HCT116 (cell line): ENCODE results near the gene KCTD17. TPM values are rescaled to one million over a fixed set of nuclear protein-coding genes. Genes with fewer than 3 reads are reported as not detected.

Experiments used
- ATAC-seq: fragments of 200-7000 bp; cut with Tn5 transposase; 2 replicates; pipeline ENCODE4 v1.9.1; 2020; ENCODE audit warnings: mild to moderate bottlenecking, moderate library complexity
- BruUV-seq: library from RNA; stranded (reverse); fragments of 400-500 nt; replicated peaks from 2 replicates; lab custom pipeline; 2021; lab: Mats Ljungman, UMichigan
- CTCF ChIA-PET: fragments of 300-600 bp; sonication (Branson Sonifier 250); formaldehyde crosslinking; loops from one replicate; lab custom pipeline; 2021; ENCODE audit warnings: antibody characterized with exemption; lab: Charles Lee
- POLR2A ChIA-PET: fragments of 300-600, 350-600 bp; sonication (Branson Sonifier 250); formaldehyde crosslinking; loops from one replicate; lab custom pipeline; 2021; ENCODE audit warnings: antibody characterized with exemption; lab: Charles Lee
- RAD21 ChIA-PET, 2 experiments: fragments of 300-600 bp; sonication (Branson Sonifier 250); formaldehyde crosslinking; loops; one replicate each; lab custom pipeline; 2023; ENCODE audit warnings: low total read pairs in 2 of 2; ENCODE audit not compliant: uncharacterized antibody in 2 of 2, unreplicated experiment in 2 of 2, low non-redundant PET in 1 of 2; lab: Charles Lee
- DNase-seq: peaks from one replicate; pipeline ENCODE4 v3.0.0-alpha.2; 2010; ENCODE audit warnings: low read depth, low spot score
- H2AFZ ChIP-seq: fragments of 200-600 bp; shearing (Covaris generic), sonication (generic); 2 replicates; pipeline ENCODE4 v1.6.1; 2017; ENCODE audit warnings: low read depth, mixed run types, mixed read lengths, antibody characterized with exemption, low read length; ENCODE audit not compliant: poor library complexity, severe bottlenecking
- H3K27ac ChIP-seq: 2 replicates; pipeline ENCODE4 v1.5.1; 2012; ENCODE audit warnings: low read depth, low read length
- H3K27me3 ChIP-seq: fragments of 200-600 bp; sonication (generic); 2 replicates; pipeline ENCODE4 v1.6.1; 2016; ENCODE audit warnings: mixed run types, low read length, mixed read lengths; ENCODE audit not compliant: insufficient read depth
- H3K36me3 ChIP-seq, 2 experiments: fragments of 200-500 bp in 1 of 2; fragments of 200-600 bp in 1 of 2; sonication (Bioruptor generic) in 1 of 2; sonication (generic) in 1 of 2; 2 replicates each; pipeline versions ENCODE4 v1.5.1 to v1.6.1; 2014 to 2016; ENCODE audit warnings: low read length in 2 of 2, inconsistent platforms in 1 of 2, mixed read lengths in 1 of 2, mixed run types in 1 of 2; ENCODE audit not compliant: insufficient read depth in 2 of 2, control insufficient read depth in 1 of 2
- H3K4me1 ChIP-seq, 2 experiments: fragments of 200-600 bp in 1 of 2; sonication (generic) in 1 of 2; 2 replicates each; pipeline versions ENCODE4 v1.5.1 to v1.6.1; 2012 to 2017; ENCODE audit warnings: low read length in 2 of 2, inconsistent platforms in 1 of 2, mild to moderate bottlenecking in 1 of 2, mixed read lengths in 1 of 2, mixed run types in 1 of 2, moderate library complexity in 1 of 2; ENCODE audit not compliant: insufficient read depth in 2 of 2, control insufficient read depth in 1 of 2
- H3K4me2 ChIP-seq: fragments of 200-600 bp; sonication (generic); 2 replicates; pipeline ENCODE4 v1.6.1; 2017; ENCODE audit warnings: mixed run types, low read length, mixed read lengths
- H3K4me3 ChIP-seq, 2 experiments: fragments of 200-600 bp in 1 of 2; sonication (generic) in 1 of 2; replicated peaks in 1 of 2; 2 replicates each; pipeline ENCODE4 v1.5.1; 2011 to 2016; ENCODE audit warnings: low read length in 2 of 2, control low read depth in 1 of 2, low read depth in 1 of 2, mild to moderate bottlenecking in 1 of 2, mixed read lengths in 1 of 2, mixed run types in 1 of 2
- H3K79me2 ChIP-seq: fragments of 200-600 bp; sonication (generic); 2 replicates; pipeline ENCODE4 v1.6.1; 2017; ENCODE audit warnings: mild to moderate bottlenecking, mixed run types, low read length, moderate library complexity, mixed read lengths; ENCODE audit not compliant: insufficient read depth
- H3K9ac ChIP-seq: fragments of 200-600 bp; sonication (generic); 2 replicates; pipeline ENCODE4 v1.6.1; 2016; ENCODE audit warnings: low read length, mixed read lengths
- H3K9me2 ChIP-seq: fragments of 200-600 bp; sonication (generic), shearing (Covaris generic); 2 replicates; pipeline ENCODE4 v1.6.1; 2017; ENCODE audit warnings: mixed run types, mild to moderate bottlenecking, moderate library complexity; ENCODE audit not compliant: insufficient read depth
- H3K9me3 ChIP-seq, 2 experiments: fragments of 200-500 bp in 1 of 2; fragments of 200-600 bp in 1 of 2; sonication (Bioruptor generic) in 1 of 2; sonication (generic) in 1 of 2; 2 replicates each; pipeline ENCODE4 v1.6.1; 2014 to 2017; ENCODE audit warnings: low read length in 2 of 2, mixed read lengths in 2 of 2, inconsistent platforms in 1 of 2, low read depth in 1 of 2, mild to moderate bottlenecking in 1 of 2, mixed run types in 1 of 2, moderate library complexity in 1 of 2; ENCODE audit not compliant: control insufficient read depth in 1 of 2, insufficient read depth in 1 of 2
- H4K20me1 ChIP-seq: fragments of 200-600 bp; sonication (generic), shearing (Covaris generic); 2 replicates; pipeline ENCODE4 v1.6.1; 2017; ENCODE audit warnings: mixed run types, mild to moderate bottlenecking, moderate library complexity; ENCODE audit not compliant: insufficient read depth
- CBX3 ChIP-seq: IDR thresholded peaks from 2 replicates; pipeline ENCODE4 v1.6.1; 2012; ENCODE audit warnings: low read depth
- CEBPB ChIP-seq: IDR thresholded peaks from 2 replicates; pipeline ENCODE4 v1.6.1; 2012; ENCODE audit warnings: low read depth
- EGR1 ChIP-seq: IDR thresholded peaks from 2 replicates; pipeline ENCODE4 v1.6.1; 2012; ENCODE audit warnings: low read depth
- ELF1 ChIP-seq: IDR thresholded peaks from 2 replicates; pipeline ENCODE4 v1.6.1; 2012; ENCODE audit warnings: low read depth, borderline replicate concordance
- JUND ChIP-seq: IDR thresholded peaks from 2 replicates; pipeline ENCODE4 v1.6.1; 2012
- POLR2A ChIP-seq: IDR thresholded peaks from 2 replicates; pipeline ENCODE4 v1.7.0; 2011; ENCODE audit warnings: borderline replicate concordance; ENCODE audit not compliant: insufficient read depth, insufficient read length; ENCODE audit errors: extremely low read depth
- RAD21 ChIP-seq: IDR thresholded peaks from 2 replicates; pipeline ENCODE4 v1.6.1; 2012; ENCODE audit warnings: low read depth, mild to moderate bottlenecking
- SRF ChIP-seq: IDR thresholded peaks from 2 replicates; pipeline ENCODE4 v1.6.1; 2012; ENCODE audit warnings: low read depth
- TCF7L2 ChIP-seq: IDR thresholded peaks from 2 replicates; pipeline ENCODE4 v1.7.0; 2011; ENCODE audit warnings: borderline replicate concordance, inconsistent platforms; ENCODE audit not compliant: insufficient read depth, insufficient read length; ENCODE audit errors: extremely low read depth
- YY1 ChIP-seq: IDR thresholded peaks from 2 replicates; pipeline ENCODE4 v1.6.1; 2011; ENCODE audit warnings: low read length, low read depth, moderate library complexity, mild to moderate bottlenecking; ENCODE audit not compliant: insufficient replicate concordance; ENCODE audit errors: extremely low read depth
- ZNF274 ChIP-seq: fragments of 200-500 bp; sonication (Bioruptor generic); IDR thresholded peaks from 2 replicates; pipeline ENCODE4 v1.6.1; 2014; ENCODE audit warnings: mild to moderate bottlenecking, low read depth, low read length, inconsistent platforms
- intact Hi-C: fragments of 100-400 bp; cut with micrococcal nuclease; formaldehyde crosslinking; loops from 2 replicates; pipeline ENCODE4 v1.10.0; 2022
- total RNA-seq: library from RNA; stranded (reverse); gene quantifications from one replicate; pipeline ENCODE4 v1.2.1, GENCODE V29; 2021; ENCODE audit not compliant: unreplicated experiment
- TF ChIP-seq, protein P1 (sequence below): IDR thresholded peaks from 2 replicates; pipeline ENCODE4 v1.6.1; 2011; ENCODE audit warnings: mild to moderate bottlenecking, low read length, moderate library complexity; ENCODE audit not compliant: insufficient replicate concordance; ENCODE audit errors: extremely low read depth
- TF ChIP-seq, protein P2 (sequence below): IDR thresholded peaks from 2 replicates; pipeline ENCODE4 v1.6.1; 2012; ENCODE audit warnings: low read depth
- TF ChIP-seq, protein P3 (sequence below): IDR thresholded peaks from 2 replicates; pipeline ENCODE4 v1.6.1; 2012
- TF ChIP-seq, protein P4 (sequence below): IDR thresholded peaks from 2 replicates; pipeline ENCODE4 v1.6.1; 2012
- TF ChIP-seq, protein P5 (sequence below), 3 experiments: fragments of 200-600 bp in 1 of 3; sonication (generic) in 1 of 3; IDR thresholded peaks in 2 of 3; conservative IDR thresholded peaks in 1 of 3; 2 replicates each; pipeline ENCODE4 v1.5.1; 2012 to 2017; ENCODE audit warnings: low read depth in 2 of 3, low read length in 2 of 3, antibody characterized with exemption in 1 of 3, borderline replicate concordance in 1 of 3, control low read depth in 1 of 3, mild to moderate bottlenecking in 1 of 3, mixed read lengths in 1 of 3, mixed run types in 1 of 3, moderate library complexity in 1 of 3; ENCODE audit not compliant: insufficient read depth in 1 of 3

Gene KCTD17
- total RNA-seq, 1 experiment from 2014 or later: 23.4 TPM

DNA sequence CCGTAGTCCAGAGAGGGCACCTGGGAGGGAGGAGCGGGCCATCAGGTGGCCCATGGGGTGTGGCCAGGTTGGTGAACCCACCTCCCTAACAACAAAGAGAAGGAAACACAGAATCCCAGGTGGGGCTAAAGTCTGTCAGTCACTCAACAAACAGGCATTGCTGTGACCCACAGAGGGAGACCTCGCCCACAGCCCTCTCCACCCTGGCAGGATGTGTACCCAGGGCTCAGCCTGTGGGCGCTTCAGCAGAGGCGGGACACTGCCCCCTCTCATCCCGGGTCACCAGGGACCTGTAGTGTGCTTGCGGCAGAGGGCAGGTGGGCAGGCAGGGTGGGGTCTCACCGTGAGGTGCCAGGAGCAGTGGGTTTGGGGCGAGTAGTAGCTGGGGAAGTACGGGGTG, 32.8 kb downstream of the KCTD17 start (continued):
- TF ChIP-seq, protein P1, sequence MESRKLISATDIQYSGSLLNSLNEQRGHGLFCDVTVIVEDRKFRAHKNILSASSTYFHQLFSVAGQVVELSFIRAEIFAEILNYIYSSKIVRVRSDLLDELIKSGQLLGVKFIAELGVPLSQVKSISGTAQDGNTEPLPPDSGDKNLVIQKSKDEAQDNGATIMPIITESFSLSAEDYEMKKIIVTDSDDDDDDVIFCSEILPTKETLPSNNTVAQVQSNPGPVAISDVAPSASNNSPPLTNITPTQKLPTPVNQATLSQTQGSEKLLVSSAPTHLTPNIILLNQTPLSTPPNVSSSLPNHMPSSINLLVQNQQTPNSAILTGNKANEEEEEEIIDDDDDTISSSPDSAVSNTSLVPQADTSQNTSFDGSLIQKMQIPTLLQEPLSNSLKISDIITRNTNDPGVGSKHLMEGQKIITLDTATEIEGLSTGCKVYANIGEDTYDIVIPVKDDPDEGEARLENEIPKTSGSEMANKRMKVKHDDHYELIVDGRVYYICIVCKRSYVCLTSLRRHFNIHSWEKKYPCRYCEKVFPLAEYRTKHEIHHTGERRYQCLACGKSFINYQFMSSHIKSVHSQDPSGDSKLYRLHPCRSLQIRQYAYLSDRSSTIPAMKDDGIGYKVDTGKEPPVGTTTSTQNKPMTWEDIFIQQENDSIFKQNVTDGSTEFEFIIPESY: no peak
- TF ChIP-seq, protein P2, sequence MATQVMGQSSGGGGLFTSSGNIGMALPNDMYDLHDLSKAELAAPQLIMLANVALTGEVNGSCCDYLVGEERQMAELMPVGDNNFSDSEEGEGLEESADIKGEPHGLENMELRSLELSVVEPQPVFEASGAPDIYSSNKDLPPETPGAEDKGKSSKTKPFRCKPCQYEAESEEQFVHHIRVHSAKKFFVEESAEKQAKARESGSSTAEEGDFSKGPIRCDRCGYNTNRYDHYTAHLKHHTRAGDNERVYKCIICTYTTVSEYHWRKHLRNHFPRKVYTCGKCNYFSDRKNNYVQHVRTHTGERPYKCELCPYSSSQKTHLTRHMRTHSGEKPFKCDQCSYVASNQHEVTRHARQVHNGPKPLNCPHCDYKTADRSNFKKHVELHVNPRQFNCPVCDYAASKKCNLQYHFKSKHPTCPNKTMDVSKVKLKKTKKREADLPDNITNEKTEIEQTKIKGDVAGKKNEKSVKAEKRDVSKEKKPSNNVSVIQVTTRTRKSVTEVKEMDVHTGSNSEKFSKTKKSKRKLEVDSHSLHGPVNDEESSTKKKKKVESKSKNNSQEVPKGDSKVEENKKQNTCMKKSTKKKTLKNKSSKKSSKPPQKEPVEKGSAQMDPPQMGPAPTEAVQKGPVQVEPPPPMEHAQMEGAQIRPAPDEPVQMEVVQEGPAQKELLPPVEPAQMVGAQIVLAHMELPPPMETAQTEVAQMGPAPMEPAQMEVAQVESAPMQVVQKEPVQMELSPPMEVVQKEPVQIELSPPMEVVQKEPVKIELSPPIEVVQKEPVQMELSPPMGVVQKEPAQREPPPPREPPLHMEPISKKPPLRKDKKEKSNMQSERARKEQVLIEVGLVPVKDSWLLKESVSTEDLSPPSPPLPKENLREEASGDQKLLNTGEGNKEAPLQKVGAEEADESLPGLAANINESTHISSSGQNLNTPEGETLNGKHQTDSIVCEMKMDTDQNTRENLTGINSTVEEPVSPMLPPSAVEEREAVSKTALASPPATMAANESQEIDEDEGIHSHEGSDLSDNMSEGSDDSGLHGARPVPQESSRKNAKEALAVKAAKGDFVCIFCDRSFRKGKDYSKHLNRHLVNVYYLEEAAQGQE: no peak
- TF ChIP-seq JUND (no peak), CBX3 (no peak), POLR2A (no peak)
- TF ChIP-seq, protein P3, sequence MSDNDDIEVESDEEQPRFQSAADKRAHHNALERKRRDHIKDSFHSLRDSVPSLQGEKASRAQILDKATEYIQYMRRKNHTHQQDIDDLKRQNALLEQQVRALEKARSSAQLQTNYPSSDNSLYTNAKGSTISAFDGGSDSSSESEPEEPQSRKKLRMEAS: no peak
- TF ChIP-seq, all 23 proteins: peak for 0

DNA sequence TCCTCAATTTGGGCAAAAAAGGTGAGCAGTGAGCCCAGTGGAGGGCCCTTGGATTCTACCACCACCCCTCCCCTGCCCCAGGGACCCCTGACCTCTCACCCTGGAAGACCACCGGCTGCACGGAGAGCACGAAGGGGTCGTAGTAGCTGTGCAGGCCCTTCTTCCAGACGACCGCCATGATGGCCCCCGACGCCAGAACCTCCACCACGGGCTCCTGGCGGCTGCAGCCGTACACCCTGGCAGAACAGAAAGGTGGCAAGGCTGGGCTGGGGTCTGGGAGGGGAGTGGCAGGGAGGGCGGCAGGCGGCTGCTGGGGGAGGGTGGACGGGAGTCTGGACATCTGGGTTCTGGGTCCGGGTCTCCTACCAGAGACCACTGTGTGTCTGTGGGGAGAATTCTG, 34.6 kb downstream of the KCTD17 start:
- H3K9me2 ChIP-seq: no peaks in the 10 kb centered on the region
- CTCF ChIA-PET: no interaction called here
- TF ChIP-seq, protein P3: no peak
- no peak for TF ChIP-seq ELF1
- no peak for TF ChIP-seq TCF7L2
- TF ChIP-seq, protein P4, sequence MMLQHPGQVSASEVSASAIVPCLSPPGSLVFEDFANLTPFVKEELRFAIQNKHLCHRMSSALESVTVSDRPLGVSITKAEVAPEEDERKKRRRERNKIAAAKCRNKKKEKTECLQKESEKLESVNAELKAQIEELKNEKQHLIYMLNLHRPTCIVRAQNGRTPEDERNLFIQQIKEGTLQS: no peak
- TF ChIP-seq POLR2A: no peak
- TF ChIP-seq, protein P5, sequence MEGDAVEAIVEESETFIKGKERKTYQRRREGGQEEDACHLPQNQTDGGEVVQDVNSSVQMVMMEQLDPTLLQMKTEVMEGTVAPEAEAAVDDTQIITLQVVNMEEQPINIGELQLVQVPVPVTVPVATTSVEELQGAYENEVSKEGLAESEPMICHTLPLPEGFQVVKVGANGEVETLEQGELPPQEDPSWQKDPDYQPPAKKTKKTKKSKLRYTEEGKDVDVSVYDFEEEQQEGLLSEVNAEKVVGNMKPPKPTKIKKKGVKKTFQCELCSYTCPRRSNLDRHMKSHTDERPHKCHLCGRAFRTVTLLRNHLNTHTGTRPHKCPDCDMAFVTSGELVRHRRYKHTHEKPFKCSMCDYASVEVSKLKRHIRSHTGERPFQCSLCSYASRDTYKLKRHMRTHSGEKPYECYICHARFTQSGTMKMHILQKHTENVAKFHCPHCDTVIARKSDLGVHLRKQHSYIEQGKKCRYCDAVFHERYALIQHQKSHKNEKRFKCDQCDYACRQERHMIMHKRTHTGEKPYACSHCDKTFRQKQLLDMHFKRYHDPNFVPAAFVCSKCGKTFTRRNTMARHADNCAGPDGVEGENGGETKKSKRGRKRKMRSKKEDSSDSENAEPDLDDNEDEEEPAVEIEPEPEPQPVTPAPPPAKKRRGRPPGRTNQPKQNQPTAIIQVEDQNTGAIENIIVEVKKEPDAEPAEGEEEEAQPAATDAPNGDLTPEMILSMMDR (IDR thresholded peaks at IDR 0.05 in 2 of 3, conservative IDR thresholded peaks at IDR 0.05 in 1 of 3; ENCODE audit: borderline replicate concordance in 1 of 3, insufficient read depth in 1 of 3, low read depth in 2 of 3, low read length in 2 of 3): no peak
- no peak for TF ChIP-seq RAD21
- no peak for TF ChIP-seq ZNF274
- TF ChIP-seq CEBPB: no peak
- TF ChIP-seq EGR1: no peak
- TF ChIP-seq YY1: no peak
- TF ChIP-seq CBX3: no peak
- TF ChIP-seq SRF: no peak

More for the DNA sequence above, 34.6 kb downstream of the KCTD17 start:
- RAD21 ChIA-PET: no interaction called here
- Histone ChIP-seq H3K79me2 (no peaks in the 10 kb centered on the region), H3K4me2 (no peak overlapping the region), H2AFZ (no peak overlapping the region), H3K9me3 (no peaks in the 10 kb centered on the region), H3K27me3 (no peaks in the 10 kb centered on the region), H3K4me3 (no peak overlapping the region), H4K20me1 (no peaks in the 10 kb centered on the region), H3K9ac (no peak overlapping the region), H3K36me3 (no peaks in the 10 kb centered on the region), H3K4me1 (peaks cover 11 to 24% of the 10 kb centered on the region in 2 experiments), H3K27ac (no peak overlapping the region)
- DNase-seq: no peak
- intact Hi-C loops: no loop called here
- no TSS peak for BruUV-seq
- POLR2A ChIA-PET: no interaction called here
- ATAC-seq: no peak
